B cell (primary cell): Measurements from ENCODE around the gene PTCD2. TPM values are rescaled to one million over a fixed set of nuclear protein-coding genes. Genes with fewer than 3 reads are reported as not detected.
A peak's percentile ranks its signal among the peaks of the same experiment; 100 is the strongest.

ENCODE experiments used
- ATAC-seq: fragments of 200-7000 bp; cut with Tn5 transposase; one replicate; pipeline ENCODE4 v1.10.0; 2021; ENCODE audit warnings: low read depth, mild to moderate bottlenecking, moderate number of reproducible peaks, moderate library complexity
- CTCF ChIA-PET: fragments of 350-600 bp; sonication (Branson Sonifier 250); formaldehyde crosslinking; loops from one replicate; lab custom pipeline; 2021; ENCODE audit warnings: antibody characterized with exemption, inconsistent platforms; lab: Charles Lee
- POLR2A ChIA-PET: fragments of 350-600 bp; sonication (Branson Sonifier 250); formaldehyde crosslinking; loops from one replicate; lab custom pipeline; 2021; ENCODE audit warnings: antibody characterized with exemption; lab: Charles Lee
- DNase-seq: peaks from one replicate; pipeline ENCODE4 v3.0.0; 2013
- H2AFZ ChIP-seq: 2 replicates; pipeline ENCODE4 v1.6.1; 2012; ENCODE audit warnings: mild to moderate bottlenecking, low read depth, low read length; ENCODE audit not compliant: insufficient read depth, poor library complexity, severe bottlenecking
- H3K27ac ChIP-seq, 2 donors: 1 replicate in 1 of 2; 2 replicates in 1 of 2; pipeline ENCODE4 v1.5.1; 2012 to 2013; ENCODE audit warnings: low read length in 2 of 2, mild to moderate bottlenecking in 2 of 2, moderate library complexity in 1 of 2
- H3K27me3 ChIP-seq, 4 experiments: fragments of 200-600 bp in 1 of 4; sonication (generic) in 1 of 4; replicated peaks in 1 of 4; 1 replicate in 2 of 4; 2 replicates in 2 of 4; pipeline versions ENCODE4 v1.6.1 to v1.7.0; 2013 to 2016; ENCODE audit warnings: low read length in 3 of 4, mild to moderate bottlenecking in 2 of 4, mixed read lengths in 1 of 4, moderate library complexity in 1 of 4; ENCODE audit not compliant: insufficient read depth in 4 of 4, control insufficient read depth in 3 of 4; ENCODE audit errors: control extremely low read depth in 1 of 4
- H3K36me3 ChIP-seq, 2 experiments: replicated peaks in 1 of 2; 1 replicate in 1 of 2; 2 replicates in 1 of 2; pipeline versions ENCODE4 v1.6.1 to v1.7.1; 2013; ENCODE audit warnings: low read length in 1 of 2; ENCODE audit not compliant: insufficient read depth in 2 of 2, control insufficient read depth in 1 of 2; ENCODE audit errors: control extremely low read depth in 1 of 2, extremely low read depth in 1 of 2
- H3K4me1 ChIP-seq, 2 donors: fragments of 200-600 bp in 1 of 2; sonication (generic) in 1 of 2; 1 replicate in 1 of 2; 2 replicates in 1 of 2; pipeline versions ENCODE4 v1.5.1 to v1.6.1; 2013 to 2017; ENCODE audit warnings: low read length in 2 of 2; ENCODE audit not compliant: control insufficient read depth in 2 of 2, insufficient read depth in 2 of 2
- H3K4me2 ChIP-seq: replicated peaks from 2 replicates; pipeline ENCODE3; 2012; ENCODE audit warnings: mild to moderate bottlenecking, low read depth, low read length; ENCODE audit not compliant: poor library complexity, severe bottlenecking
- H3K4me3 ChIP-seq, 5 experiments: fragments of 200-600 bp in 1 of 5; sonication (generic) in 1 of 5; 1 replicate in 3 of 5; 2 replicates in 2 of 5; pipeline versions ENCODE4 v1.5.1 to v1.7.0; 2011 to 2016; ENCODE audit warnings: low read length in 4 of 5, mild to moderate bottlenecking in 4 of 5, low read depth in 2 of 5, control low read depth in 1 of 5, moderate library complexity in 1 of 5; ENCODE audit not compliant: insufficient read depth in 1 of 5; ENCODE audit errors: control extremely low read depth in 1 of 5, extremely low read depth in 1 of 5
- H3K79me2 ChIP-seq: fragments of 200-600 bp; sonication (generic); one replicate; pipeline ENCODE4 v1.6.0; 2016; ENCODE audit warnings: low read length; ENCODE audit not compliant: control insufficient read depth, insufficient read depth
- H3K9ac ChIP-seq: fragments of 200-600 bp; sonication (generic); 2 replicates; pipeline ENCODE4 v1.6.1; 2017; ENCODE audit warnings: mild to moderate bottlenecking, low read length, moderate library complexity
- H3K9me3 ChIP-seq, 3 donors: one replicate each; pipeline versions ENCODE4 v1.6.1 to v1.7.1; 2013; ENCODE audit warnings: low read length in 2 of 3; ENCODE audit not compliant: control insufficient read depth in 2 of 3, insufficient read depth in 1 of 3; ENCODE audit errors: control extremely low read depth in 1 of 3
- H4K20me1 ChIP-seq: 2 replicates; pipeline ENCODE4 v1.6.0; 2012; ENCODE audit warnings: mild to moderate bottlenecking, low read length; ENCODE audit not compliant: insufficient read depth, control insufficient read depth, poor library complexity, severe bottlenecking
- H3K27ac Mint-ChIP-seq: one replicate; pipeline ENCODE4 v1.8.0; 2021; ENCODE audit warnings: mixed read lengths
- H3K27me3 Mint-ChIP-seq: one replicate; pipeline ENCODE4 v1.8.0; 2021; ENCODE audit warnings: mixed read lengths
- H3K4me1 Mint-ChIP-seq: one replicate; pipeline ENCODE4 v1.8.0; 2021; ENCODE audit warnings: mixed read lengths
- H3K4me3 Mint-ChIP-seq: one replicate; pipeline ENCODE4 v1.8.0; 2021; ENCODE audit warnings: mixed read lengths
- H3K9me3 Mint-ChIP-seq: one replicate; pipeline ENCODE4 v1.8.0; 2022; ENCODE audit warnings: mixed read lengths; ENCODE audit not compliant: insufficient read depth
- CTCF ChIP-seq: fragments of 200-600 bp; IDR thresholded peaks from one replicate; pipeline ENCODE4 v1.8.0; 2022; ENCODE audit warnings: antibody characterized with exemption, mild to moderate bottlenecking
- EZH2 ChIP-seq: IDR thresholded peaks from 2 replicates; pipeline ENCODE4 v1.6.1; 2012; ENCODE audit warnings: borderline replicate concordance, low read depth, mild to moderate bottlenecking, moderate library complexity, low read length; ENCODE audit not compliant: insufficient read depth, poor library complexity, severe bottlenecking
- WGBS: methylation state at CpG from one replicate; pipeline ENCODE4 v1.1.5; 2013; ENCODE audit warnings: missing lambda C conversion rate; ENCODE audit not compliant: insufficient coverage; 5-methylcytosine and 5-hydroxymethylcytosine counted together
- intact Hi-C: fragments of 100-400 bp; cut with micrococcal nuclease; formaldehyde crosslinking; loops from one replicate; pipeline ENCODE4 v1.10.0; 2022
- polyA plus RNA-seq: library from polyadenylated mRNA; depleted of rRNA; stranded (reverse); fragments of >200 nt; gene quantifications from 2 replicates; pipeline ENCODE4 v1.2.3, GENCODE V29; 2012
- total RNA-seq, 2 donors: library from RNA; stranded (reverse); fragments of 120-200 nt in 1 of 2; gene quantifications; 1 replicate in 1 of 2; 2 replicates in 1 of 2; pipeline versions ENCODE4 v1.2.3 to v1.2.4, GENCODE V29; 2013 to 2022

Gene PTCD2
- total and polyA plus RNA-seq, 2 donors (not counting 1 experiment from before 2014, with no cell fraction given) = 3.7 to 10.5 TPM

GRCh38 chr5:72393052-72393451 is 72.9 kb downstream of the PTCD2 start:
- ChIA-PET CTCF (no interaction called here), POLR2A (no interaction called here)
- no peak for ATAC-seq
- intact Hi-C loops = no loop called here
- no peak overlapping the region for H3K27ac Mint-ChIP-seq
- H3K27me3 Mint-ChIP-seq = peaks cover 14% of the 10 kb centered on the region
- no peak for DNase-seq
- Histone ChIP-seq H2AFZ (no peak overlapping the region), H3K36me3 (no peaks in the 10 kb centered on the region), H3K4me3 (no peak overlapping the region), H3K4me2 (no peak overlapping the region), H3K9me3 (no peaks in the 10 kb centered on the region), H3K79me2 (no peaks in the 10 kb centered on the region), H3K27ac (no peak overlapping the region), H3K9ac (no peak overlapping the region), H3K4me1 (no peaks in the 10 kb centered on the region), H3K27me3 (peaks cover 0 to 4% (median 1%) of the 10 kb centered on the region in 4 experiments), H4K20me1 (no peaks in the 10 kb centered on the region)
- no peaks in the 10 kb centered on the region for H3K4me1 Mint-ChIP-seq
- no peaks in the 10 kb centered on the region for H3K9me3 Mint-ChIP-seq
- H3K4me3 Mint-ChIP-seq = no peak overlapping the region
- TF ChIP-seq EZH2 (no peak), CTCF (no peak)

GRCh38 chr5:72394688-72395087 is 74.5 kb downstream of the PTCD2 start:
- Histone ChIP-seq H3K79me2 (no peaks in the 10 kb centered on the region), H3K27me3 (peaks cover 0 to 4% (median 0%) of the 10 kb centered on the region in 4 experiments), H4K20me1 (no peaks in the 10 kb centered on the region), H3K36me3 (no peaks in the 10 kb centered on the region), H3K4me2 (no peak overlapping the region), H2AFZ (no peak overlapping the region), H3K4me1 (no peaks in the 10 kb centered on the region), H3K4me3 (no peak overlapping the region), H3K9ac (no peak overlapping the region), H3K27ac (no peak overlapping the region), H3K9me3 (no peaks in the 10 kb centered on the region)
- ATAC-seq (no peak), DNase-seq (peak; percentile 16)
- POLR2A ChIA-PET = no interaction called here
- intact Hi-C loops = no loop called here
- Mint-ChIP-seq H3K4me1 (no peaks in the 10 kb centered on the region), H3K9me3 (no peaks in the 10 kb centered on the region), H3K4me3 (no peak overlapping the region), H3K27me3 (peaks cover 9% of the 10 kb centered on the region), H3K27ac (no peak overlapping the region)
- WGBS = no CpG with 5 or more reads among the region's 2 CpGs
- CTCF ChIA-PET = no interaction called here
- TF ChIP-seq EZH2 = no peak
- TF ChIP-seq CTCF = peak; percentile 13
